ENCODE measurements around the gene PLCB2.

PLCB2 gene

DNA sequence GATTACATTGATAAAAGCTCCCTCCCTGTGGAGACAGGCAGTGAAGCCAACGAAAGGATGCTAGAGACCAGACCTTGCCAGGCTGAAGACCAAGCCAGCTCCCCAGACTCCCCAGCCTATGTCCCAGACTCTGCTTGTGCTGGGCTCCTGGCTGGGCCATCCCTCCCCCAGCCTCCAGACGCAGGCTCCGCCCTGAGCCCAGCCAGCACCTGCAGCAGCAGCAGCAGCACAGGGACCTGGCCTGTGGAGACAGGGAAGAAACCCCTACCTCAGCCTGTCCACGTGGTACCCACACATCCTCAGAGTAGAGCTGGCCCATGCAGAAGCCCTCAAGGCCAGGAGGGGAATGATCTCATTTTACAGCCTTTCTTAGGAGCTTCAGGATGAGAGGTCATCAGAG, 38.1 kb downstream of the PLCB2 start:
- no peak for DNase-seq (ENCODE audit: low spot score)

DNA sequence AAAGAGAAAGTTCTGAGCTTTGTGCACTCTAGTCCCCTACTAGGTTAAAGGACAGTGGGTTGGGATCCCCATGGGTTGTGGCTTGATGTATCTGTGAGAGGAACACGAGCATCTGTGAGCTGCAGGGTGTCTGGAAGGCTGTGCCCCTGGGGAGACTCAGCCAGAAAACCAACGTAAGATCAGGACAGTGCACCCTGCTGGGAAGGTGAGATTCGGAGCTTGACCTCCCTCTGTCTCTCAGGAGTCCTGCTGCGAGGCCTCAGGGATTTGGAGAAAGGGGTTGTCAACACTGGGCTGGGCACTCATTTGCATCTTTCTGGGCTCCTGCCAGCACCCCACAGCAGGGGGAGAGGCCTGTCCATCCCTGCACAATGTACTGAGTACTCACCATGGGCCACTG, 40.1 kb downstream of the PLCB2 start:
- no peak for DNase-seq (ENCODE audit: low spot score)

DNA sequence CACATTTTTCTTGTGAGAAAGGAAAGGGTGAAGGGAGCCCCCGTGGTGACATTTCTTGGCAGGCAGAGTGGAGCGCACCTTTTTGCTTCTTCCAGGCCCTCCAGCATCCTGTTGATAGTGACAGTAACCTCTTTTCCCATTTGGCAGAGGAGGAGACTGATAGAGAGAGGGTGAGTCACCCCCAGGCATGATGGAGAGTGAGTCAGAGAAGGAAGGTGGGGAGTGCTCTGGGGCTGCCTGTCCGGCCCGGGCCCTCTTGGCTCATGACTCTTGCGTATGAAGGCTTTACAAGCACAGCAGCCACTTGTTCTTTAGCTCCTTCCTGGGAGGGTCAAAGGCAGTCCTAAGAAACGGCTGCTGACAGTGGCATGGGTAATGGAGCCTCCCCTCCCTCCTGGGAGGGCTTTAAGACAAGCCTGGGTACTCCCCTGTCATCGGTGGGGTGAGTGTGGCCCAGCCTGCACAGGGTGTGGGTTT, 40.9 kb downstream of the PLCB2 start:
- peak; percentile 60 for DNase-seq (ENCODE audit: low spot score)

DNA sequence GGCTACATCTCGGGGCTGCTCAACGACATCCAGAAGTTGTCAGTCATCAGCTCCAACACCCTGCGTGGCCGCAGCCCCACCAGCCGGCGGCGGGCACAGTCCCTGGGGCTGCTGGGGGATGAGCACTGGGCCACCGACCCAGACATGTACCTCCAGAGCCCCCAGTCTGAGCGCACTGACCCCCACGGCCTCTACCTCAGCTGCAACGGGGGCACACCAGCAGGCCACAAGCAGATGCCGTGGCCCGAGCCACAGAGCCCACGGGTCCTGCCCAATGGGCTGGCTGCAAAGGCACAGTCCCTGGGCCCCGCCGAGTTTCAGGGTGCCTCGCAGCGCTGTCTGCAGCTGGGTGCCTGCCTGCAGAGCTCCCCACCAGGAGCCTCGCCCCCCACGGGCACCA, 41.9 kb downstream of the PLCB2 start:
- no peak for DNase-seq (ENCODE audit: low spot score)

DNA sequence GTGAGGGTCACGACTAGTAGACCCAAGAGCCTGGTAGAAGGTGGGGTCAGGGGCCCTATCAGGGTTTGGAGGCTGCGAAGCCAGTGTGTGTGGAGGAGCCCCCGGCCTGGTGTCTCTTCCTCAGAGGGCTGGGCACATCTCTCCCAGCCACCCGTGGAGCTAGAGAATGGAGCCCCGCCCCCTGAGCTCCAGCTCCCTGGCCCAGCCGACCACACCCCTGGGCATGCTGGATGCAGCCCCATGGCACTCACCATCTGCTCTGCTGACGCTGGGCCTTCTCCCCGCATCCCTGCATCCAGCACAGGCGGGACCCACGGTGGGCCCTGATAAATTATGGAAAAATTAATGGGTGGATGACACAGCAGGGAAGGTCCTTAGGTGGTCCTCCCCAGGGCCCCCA, 42.4 kb downstream of the PLCB2 start:
- no peak for DNase-seq (ENCODE audit: low spot score)

DNA sequence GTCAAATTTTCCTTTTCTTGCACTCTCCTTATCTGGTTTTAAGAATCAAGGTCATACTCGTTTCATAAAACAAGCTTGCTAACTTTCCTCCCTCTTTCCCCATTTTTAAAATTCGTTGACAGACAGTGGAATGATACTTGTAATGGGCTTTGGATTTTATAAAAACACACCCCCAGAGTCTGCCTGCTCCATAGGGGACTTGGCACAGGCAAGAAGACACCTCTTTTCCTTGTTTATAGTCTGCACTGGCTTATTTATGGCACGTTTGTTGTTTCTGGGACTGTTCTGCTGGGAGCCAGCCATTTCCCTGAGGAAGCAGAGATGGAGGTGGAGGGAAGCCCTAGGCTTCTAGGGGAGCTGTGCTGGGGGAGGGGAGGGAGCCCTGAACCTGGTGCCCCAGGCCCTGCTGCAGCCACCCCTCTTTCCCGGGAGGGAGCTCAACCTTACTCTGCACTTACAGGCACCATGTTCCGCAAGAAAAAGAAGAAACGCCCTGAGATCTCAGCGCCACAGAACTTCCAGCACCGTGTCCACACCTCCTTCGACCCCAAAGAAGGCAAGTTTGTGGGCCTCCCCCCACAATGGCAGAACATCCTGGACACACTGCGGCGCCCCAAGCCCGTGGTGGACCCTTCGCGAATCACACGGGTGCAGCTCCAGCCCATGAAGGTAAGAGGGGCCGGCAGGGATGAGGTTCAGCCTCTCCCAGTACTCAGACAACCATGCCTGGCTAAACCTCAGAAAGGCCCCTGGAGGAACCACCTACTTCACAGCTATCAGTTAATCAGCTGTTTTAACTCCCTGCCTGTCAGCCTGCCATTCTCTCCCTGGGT, 43.2 kb downstream of the PLCB2 start:
- no peak for DNase-seq (ENCODE audit: low spot score)

DNA sequence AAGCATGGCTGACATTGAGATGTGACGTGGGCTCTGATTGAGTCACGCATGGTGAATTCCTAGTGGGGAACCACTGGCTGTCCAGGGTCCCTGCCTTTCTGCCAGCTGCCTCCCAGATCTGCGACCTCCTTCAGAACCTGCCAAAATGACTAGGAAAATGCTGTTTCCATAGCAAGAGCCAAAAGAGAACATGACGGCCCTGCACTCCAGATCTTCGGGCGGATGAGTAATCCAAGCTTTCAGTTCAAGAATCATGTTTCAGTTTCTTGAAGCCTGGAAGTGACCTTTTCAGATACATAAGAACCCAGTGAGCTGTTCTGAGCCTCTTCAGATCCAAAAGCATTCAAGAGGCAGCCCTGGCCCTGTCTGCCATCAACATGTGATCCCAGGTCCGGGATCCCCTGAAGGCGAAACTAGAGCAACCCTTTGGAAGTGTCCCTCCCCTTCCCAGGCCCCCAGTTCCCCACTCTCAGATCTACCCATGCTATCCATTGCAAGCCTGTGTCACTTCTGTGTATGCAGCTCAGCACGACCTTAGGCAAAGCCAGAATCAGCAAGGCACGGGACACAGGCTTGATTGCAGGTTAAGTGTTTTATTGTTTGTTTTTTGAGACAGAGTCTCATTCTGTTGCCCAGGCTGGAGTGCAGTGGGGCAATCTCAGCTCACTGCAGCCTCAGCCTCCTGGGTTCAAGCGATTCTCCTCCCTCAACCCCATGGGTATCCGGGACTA, 44.5 kb downstream of the PLCB2 start:
- DNase-seq (ENCODE audit: low spot score), result no peak

DNA sequence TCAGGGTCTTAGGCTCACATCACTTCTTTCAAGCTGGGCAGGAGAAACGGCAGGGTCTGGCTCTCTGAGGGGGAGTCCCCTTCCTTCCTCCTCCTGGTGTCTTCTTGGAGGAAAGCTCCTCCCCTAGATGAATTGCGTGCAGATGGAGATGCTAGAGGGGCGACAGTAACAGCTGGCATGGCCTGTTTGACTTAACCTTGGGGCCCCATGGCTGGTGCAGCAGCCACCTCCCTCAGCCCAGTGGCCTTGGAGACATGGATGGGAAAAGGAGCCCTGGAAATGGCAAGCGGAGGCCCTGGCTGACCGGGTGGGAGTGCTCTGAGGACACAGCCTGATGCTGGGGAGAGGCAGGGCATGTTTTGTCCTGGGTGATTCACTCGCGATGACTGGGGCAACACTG, 48.7 kb downstream of the PLCB2 start:
- no peak for DNase-seq (ENCODE audit: low spot score)

DNA sequence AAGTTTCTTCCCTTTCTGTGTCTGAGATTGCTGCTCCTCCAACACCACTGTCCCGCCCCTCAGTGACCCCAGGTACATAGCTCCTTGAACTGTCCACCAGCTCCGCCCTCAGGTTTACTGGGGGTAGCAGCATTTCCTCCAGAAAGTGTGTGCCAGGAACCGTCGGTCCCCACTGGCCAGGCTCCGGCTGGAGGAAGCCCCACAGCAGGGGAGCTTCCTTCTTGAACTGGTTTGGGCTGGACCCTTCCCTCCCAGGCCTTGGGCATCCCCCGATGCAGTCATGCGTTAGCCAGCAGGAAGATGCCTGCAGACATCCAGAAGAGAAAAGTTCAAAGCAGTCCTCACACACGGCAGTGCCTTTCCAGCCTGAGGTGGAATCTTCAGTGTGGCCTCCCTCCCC, 49.2 kb downstream of the PLCB2 start:
- DNase-seq (ENCODE audit: low spot score), result no peak

DNA sequence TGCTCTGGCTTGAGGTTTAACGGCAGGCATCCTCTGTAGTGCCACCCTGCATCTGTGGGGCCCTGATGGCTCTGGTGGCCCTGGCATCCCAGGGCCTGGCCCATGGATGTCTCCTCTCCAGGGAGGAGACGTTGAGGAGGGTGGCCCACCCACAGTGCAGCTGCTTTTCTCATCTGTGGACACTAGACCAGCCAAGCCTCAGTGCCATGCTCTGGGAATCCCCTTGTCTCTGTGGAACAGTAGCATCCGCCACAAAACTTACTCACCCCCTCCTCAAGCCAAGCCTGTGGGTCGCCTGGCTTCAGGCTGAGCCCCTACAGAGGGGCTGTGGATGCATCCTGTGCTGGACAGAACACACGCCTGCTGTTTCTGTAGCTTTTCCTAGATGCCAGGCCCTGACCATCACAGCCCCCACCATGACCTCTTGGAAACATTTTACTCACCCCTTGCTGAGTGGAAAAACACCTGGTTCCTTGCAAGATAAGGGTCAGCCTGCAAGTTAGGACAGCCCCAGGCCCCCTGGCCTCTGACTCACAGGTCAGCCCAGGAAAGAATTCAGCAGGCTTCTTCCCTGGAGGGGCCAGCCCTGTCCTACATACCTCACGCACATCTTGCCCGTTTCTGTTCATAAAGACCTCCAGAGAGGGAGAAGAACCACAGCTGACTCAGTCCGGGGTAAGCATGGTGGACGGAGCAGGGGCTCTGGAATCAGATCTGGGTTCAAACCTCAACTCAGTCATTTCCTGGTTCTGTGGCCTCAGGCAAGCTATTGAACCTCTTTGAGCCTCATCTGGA, 49.9 kb downstream of the PLCB2 start:
- DNase-seq (ENCODE audit: low spot score), result no peak

DNA sequence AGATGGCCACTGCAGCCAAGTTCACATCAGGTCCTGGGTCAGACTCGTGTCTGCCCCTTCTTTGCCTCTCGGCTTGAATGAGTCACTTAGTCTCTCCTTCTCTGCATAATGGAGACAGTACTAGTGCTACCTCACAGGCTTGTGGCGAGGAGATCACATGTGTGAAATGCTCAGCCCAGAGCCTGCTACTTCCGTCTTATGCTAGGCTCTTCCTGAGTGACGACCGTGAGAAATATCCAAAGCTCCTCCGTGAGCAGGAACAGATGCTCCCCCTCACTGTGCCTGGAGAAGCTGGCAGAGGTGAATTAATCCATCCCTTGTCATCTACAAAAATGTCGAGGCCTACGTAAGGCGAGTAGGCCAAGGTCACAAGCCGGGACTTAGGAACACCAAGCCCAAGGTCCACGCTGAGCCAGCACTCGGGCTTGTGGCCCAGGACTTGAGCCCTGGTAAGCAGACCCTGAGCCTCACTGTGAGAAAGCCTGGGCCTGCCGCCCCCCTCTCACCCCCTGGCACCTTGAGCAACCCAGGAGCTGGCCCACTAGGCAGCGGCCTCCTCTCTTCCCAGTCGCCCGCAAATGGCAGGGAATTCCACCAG, 51.0 kb downstream of the PLCB2 start:
- no peak for DNase-seq (ENCODE audit: low spot score)

DNA sequence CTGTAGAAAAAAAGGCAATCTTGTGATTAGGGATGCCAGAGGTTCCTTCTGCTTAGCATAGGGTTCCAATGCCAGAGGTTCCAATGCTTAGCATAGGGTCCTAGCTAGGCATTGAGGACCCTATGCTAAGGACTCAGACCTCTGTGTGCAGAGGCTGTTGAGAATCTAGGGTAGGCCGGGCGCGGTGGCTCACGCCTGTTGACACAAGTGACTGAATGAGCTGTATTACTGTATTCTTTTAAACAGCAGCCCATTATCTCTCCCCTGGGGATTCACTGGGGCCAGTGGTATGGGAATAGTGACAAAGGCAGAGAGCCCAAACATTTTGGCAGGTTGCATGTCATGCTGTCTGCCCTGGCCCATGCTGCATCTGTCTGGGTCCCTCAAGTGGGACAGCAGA, 52.7 kb downstream of the PLCB2 start:
- DNase-seq (ENCODE audit: low spot score), result no peak

DNA sequence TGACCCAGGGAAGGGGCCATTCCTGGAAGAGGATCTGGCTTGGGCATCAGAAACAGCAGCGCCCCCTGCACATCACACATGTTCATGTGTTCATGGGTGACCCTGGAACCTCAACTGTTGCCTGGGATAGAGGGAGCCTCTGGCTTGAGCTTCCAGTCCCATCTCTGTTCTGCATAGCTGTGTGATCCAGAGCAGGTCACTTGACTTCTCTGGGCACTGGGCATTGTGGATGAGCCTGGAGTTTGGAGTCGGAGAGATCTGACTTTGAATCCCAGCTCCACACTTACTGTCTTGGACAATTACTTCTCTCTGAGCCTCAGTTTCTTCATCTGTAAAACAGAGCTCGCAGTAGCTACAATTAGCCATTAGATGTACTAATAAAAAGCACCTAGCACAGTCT, 53.3 kb downstream of the PLCB2 start:
- DNase-seq (ENCODE audit: low spot score), result no peak

DNA sequence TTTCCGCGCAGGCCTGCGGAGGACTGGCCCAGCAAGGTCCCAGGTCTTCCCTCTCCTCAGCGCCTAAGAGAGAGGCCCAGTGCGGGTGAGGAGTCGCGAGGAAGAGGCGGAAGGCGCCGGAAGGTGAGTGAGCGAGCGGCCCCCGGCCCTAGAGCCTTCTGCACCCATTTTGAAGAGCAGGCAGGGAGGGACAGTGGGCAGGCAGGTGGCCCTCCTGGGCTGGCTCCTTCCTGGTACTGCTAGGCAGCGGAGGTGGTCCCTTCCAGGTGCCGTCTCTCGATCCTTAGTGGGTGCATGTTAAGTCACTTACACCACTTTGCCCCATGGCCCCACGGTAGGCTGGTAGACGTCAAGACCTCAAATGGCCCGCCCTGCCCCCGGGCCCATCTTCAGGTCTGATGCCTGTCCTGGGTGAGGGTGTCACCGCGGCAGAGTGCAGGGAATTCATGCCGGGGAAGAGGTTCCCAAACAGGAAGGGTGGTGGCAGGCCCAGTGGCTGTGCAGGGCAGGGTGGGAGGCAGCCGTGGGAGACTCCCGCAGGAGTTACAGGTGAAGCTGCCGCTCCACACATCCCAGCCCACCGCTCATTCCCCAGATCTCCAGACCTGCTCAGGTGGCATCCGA, 54.5 kb downstream of the PLCB2 start:
- no peak for DNase-seq (ENCODE audit: low spot score)

DNA sequence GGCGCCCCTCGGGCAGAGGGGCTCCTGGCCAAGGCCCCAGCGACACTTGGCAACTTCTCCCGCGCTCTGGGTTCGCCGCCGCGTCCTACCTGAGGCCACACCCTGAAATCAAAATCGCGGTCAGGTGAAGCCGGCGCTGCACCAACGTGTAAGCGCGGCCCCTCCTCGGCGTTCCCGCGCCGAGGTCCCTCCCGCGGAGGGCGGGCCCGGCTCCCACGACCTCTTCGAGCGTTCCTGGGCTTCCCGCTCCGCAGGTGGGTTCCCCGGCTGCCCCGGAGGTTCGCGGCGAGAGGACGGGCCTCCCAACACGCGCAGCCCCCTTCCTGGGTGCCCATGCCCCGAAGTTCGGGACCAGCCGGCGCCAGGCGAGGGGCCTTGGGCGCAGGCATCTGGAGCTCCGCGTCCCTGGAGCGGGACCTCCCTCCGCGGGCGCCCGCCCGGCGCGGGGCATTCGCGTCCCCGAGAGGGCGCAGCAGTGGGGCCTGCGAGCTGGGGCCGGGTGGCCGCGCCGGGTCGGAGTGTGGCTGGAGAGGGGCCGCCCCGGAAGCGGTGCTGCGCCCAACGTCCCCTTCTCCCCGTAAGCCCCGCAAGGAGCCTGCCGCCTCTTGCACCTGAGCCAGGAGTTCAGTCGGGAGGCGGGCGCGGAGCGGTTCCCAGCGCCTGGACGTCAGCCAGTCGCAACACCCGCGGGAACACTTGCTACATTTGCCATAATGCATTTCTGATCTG, 55.1 kb downstream of the PLCB2 start:
- DNase-seq (ENCODE audit: low spot score), result no peak

DNA sequence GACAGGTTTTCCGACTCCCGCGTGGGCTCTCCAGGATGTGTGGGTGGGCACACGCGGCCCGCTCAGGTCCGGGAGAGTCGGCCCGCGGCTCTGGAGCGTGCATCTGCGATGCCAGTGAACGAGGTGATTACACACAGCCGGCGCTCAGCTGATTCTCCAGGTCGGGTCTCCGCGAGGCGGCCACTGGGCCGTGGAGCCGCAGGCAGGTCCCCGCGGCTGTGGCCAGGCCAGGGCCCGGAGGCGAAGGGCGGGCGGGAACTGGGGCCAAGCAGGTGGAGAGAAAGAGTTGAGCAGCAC, 55.6 kb downstream of the PLCB2 start:
- DNase-seq (ENCODE audit: low spot score), result no peak

DNA sequence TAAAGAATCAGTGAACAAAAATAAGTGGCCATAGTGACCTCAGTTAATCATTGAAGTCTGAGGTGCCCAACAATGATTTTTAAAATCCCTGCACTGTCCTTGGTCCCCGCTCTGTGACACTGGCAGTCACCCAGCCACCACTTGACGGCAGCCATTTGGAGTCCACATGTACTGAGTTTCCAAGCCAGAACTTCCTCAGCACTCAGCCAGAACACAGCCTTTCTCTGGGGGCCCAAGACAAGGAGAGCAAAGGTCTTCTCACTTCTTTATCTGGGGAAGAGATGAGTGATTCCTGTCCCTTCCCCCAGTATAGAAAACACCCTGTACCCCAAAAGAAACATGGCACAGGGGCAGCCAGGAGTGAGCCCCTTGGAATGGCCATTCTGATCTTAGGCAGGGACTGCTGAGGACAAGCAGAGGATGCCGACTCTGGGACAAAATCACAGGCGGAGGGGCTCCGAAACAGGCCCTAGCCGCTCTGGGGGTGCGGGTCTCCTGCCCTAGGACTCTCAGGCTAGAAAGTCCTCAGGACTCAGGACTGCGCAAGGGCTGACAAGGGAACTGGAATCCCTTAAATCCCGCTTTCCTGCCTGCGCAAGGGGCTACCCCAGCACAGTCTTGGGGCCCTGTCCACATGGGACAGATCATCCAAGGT, 56.1 kb downstream of the PLCB2 start:
- DNase-seq (ENCODE audit: low spot score), result no peak

DNA sequence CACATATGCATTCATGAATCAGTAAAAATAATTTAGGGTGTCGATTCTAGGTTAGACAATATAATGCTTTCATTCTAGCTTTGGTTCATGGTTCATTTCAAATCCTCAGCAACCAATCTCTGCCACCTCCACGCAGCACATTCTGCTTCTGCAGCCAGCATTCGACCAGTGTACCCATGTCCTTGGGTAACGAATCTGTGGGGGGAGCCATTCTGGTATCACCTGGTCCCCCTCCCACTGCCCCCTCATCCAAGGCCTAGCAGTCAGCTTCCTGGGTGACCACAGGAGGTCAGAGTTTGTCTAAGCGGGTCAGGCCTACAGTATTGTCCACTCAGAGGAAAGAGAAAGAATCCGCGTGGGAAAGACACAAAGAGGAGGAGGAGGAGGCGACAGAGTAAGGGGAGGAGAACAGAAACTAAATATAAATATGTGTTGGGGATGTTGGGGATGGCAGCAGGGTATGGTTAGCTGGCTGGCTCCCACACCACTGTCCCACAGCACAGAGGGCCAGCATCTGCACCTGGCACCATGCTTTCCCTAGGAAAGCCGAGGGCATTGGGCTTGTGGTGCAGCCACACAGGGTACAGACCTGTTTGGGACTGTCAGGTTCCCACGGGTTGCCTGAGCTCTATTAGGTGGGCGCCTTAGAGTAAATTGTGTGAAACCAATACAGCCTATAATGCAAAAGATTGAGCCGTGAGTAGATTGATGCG, 56.8 kb downstream of the PLCB2 start:
- no peak for DNase-seq (ENCODE audit: low spot score)

DNA sequence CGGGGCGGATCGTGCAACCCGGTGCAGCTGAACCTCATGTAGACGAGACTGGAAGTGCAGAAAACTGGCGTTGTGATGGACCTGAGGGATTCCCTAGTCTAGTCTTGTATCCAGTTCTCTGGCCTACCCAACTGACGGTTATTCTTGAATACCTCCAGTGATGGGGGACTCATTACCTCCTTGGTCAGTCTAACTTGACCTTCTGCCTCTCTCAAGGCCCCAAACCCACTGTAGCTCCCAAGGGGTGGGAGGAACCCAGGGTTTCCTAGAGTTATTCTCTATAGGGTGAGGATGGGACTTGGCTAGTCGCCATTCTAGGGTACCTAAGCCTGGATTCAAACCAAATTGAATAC, 57.5 kb downstream of the PLCB2 start:
- no peak for DNase-seq (ENCODE audit: low spot score)
